Fibroblast of gingiva (primary cell): ENCODE results near the gene TMEM154.
A peak's percentile ranks its signal among the peaks of the same experiment; 100 is the strongest.

Experiments used
- DNase-seq: peaks from one replicate; pipeline ENCODE4 v3.0.0-alpha.2; 2011; ENCODE audit warnings: low read depth

The TMEM154 gene, protein sequence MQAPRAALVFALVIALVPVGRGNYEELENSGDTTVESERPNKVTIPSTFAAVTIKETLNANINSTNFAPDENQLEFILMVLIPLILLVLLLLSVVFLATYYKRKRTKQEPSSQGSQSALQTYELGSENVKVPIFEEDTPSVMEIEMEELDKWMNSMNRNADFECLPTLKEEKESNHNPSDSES

DNA sequence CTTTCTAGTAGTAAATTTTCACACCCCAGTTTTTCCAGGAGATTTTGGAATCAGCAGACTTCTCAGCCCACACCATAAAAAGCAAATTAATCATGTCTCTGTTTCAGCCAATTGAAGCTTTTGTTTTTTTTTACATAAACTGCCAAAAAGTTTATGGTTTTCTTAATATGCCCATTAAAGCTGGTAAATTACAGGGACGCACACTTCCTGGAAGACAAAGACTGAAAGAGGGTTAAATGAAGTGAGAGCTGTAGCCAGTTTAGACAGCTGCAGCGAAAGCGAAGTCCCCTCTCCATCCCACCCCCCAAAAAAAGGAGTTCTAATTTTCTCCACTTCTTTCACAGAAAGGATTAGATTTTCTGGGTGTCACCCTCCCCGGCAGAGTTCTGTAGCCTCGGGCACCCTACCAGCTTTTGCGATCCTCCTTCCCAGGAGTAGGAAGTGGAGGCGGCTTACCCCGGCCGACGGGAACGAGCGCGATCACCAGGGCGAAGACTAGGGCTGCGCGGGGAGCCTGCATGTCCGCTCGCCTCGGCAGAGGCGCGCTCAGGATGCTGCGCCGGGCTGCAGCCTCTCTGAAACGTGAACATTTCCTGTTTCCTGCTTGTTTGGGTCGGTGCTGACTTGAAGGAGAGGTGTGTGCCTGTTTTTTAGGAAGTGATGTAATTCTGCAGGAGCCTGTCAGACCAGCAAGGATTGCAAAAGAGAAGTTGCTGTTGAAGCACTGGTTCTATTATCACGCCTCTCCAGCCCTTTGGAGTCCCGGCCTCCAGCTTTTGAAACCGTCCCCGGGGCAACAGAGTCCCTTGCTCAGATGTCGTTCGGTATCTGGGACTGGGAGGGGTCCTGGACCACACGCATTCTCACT lies at the start of gene TMEM154:
Gene TMEM154, minus strand, starts transcription at position 584 of the 868 bp plus-strand sequence. Its CDS starts 64 bp downstream, at position 520.
- peak; percentile 54 for DNase-seq

DNA sequence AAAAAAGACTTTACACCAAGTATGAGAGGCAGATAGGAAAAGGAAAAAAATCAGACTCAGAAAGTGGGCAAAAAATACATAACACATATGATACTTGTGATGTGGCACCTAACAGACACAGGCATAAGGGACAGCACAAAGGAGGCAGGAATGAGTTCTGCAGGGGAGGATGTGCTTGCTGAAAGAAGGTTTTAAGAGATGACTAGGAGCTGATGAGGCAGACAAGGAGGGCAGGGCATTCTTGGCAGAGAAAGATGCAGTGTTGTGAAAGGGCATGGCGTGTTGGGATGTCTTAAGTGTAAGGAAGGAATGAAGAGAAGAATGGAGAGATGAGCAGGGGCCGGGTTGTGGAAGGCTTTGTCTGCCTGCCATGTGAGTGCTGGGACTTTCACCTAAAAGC lies 49.7 kb upstream of the TMEM154 start:
- DNase-seq = peak; percentile 63

DNA sequence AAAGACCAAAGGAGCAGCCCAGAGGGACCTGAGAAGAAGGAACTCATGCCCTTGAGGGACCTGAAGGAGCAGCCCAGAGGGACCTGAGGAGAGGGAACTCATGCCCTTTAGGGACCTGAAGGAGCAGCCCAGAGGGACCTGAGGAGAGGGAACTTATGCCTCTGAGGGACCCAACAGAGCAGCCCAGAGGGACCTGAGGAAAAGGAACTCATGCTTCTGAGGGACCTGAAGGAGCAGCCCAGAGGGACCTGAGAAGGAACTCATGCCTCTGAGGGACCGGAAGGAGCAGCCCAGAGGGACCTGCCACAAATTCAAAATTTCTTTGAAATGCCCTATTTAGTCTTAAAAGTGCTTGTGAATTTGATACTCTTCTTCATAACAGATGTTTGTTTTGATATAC lies 48.5 kb upstream of the TMEM154 start:
- DNase-seq = no peak

DNA sequence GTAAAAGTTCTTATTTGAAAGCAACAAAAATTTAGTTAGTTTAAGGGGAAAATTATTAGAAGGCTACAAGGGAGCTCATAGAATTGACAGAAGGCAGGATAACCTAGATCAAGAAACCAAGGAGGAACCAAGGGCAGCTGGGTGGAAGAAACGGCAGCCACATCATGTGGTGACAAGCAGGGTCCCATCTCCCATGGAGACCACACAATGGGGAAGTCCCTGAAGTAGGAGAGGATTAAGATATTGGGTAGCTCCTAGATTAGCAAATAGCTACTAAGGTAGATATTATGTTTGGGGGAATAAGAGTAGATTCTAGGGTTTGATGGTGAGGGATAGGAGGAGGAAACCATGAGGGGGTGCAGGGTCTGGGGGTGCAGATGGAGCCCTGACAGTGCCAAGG lies 48.0 kb upstream of the TMEM154 start:
- no peak for DNase-seq

DNA sequence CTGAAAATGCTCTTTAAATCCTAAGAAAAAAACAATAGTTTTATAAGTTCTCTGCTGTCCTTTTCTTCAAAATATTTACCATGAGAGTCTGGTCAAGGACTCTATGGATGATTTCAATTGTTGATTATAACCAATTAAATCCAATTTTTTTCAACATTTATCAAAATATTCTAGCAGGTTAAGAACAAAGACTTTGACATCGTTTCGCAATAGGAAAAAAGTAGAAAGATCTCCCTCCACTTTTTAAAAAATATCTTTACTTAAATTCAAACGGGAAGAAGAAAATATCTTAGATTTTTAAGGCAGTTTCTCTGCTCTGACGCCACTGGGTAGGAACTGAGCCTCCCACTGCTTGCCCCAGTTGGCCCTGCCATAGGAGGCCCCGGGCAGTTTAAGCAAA lies 44.7 kb upstream of the TMEM154 start:
- DNase-seq = no peak

DNA sequence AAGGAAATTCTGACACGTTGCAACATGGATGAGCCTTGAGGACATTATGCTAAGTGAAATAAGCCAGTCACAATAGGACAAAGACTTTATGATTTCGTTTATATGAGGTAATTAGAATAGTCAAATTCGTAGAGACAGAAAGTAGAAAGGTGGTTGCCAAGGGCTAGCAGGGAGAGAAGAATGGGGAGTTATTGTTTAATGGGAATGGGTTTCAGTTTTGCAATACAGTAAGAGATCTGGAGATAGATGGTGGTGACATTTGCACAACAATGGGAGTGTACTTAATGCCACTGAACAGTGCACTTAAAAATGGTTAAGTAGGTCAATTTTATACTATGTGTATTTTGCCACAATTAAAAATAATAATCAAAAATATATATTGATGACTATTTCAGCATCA lies 43.4 kb upstream of the TMEM154 start:
- DNase-seq = no peak

DNA sequence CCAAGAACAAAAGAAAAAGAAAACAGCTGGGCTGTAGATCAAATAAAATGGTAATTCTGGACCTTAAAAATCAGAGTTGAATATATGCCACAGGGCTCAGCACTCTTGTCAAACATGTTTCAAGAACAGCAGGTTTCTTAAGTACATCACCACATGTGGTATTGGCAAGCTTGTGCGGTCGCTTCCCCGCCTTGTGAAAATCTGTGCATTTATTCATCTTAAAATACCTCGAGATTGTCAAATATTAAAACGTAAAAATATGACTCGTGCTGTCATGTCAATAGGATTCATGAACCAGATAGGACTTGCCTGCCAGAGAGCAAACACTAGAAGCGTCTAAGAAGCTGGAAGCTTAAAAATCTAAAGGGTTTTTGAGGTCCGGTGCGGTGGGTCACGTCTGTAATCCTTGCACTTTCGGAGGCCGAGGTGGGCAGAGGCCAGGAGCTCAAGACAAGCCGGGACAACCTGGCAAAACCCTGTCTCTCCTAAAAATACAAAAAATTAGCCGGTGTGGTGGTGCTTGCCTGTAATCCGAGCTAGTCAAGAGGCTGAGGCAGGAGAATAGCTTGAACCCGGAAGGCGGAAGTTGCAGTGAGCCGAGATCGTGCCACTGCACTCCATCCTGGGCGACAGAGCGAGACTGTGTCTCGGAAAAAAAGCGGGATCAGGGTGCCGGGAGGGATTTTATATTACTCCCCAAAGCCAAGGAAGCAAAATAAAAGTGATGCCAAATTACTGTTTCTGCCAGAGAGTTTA lies 40.2 kb upstream of the TMEM154 start:
- DNase-seq = no peak

DNA sequence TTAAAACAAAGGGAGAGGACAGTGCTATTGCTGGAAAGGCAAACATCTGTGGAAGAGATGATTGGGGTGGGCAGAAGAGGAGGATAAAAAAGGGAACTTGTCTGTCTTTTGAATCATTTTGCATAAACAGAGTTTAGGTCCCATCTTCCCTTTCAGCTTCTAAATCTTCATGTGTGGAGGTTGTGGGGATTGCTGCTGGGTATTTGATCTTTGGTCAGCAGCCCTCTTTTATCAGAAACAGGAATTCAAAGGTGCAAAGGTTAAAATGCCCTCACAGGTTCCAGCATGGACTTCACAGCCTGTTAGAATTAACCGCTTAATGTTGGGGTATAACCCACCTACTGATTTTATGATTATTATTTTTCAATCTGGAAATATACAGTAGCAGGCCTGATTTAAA lies 39.5 kb upstream of the TMEM154 start:
- no peak for DNase-seq

DNA sequence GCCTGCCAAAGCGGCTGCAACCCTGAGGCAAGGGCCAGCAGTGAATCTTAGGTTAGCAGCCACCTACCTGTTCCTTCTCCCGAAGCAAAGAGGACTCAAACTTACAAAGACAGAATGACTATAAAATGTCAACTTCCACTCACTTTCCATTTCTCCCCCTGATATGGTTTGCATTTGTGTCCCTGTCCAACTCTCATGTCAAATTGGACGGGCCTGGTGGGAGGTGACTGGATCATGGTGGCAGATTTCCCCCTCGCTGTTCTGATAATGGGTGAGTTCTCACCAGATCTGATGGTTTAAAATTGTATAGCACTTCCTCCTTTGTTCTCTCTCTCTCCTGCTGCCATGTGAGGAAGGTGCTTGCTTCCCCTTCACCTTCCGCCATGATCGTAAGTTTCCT lies 35.3 kb upstream of the TMEM154 start:
- DNase-seq = no peak

DNA sequence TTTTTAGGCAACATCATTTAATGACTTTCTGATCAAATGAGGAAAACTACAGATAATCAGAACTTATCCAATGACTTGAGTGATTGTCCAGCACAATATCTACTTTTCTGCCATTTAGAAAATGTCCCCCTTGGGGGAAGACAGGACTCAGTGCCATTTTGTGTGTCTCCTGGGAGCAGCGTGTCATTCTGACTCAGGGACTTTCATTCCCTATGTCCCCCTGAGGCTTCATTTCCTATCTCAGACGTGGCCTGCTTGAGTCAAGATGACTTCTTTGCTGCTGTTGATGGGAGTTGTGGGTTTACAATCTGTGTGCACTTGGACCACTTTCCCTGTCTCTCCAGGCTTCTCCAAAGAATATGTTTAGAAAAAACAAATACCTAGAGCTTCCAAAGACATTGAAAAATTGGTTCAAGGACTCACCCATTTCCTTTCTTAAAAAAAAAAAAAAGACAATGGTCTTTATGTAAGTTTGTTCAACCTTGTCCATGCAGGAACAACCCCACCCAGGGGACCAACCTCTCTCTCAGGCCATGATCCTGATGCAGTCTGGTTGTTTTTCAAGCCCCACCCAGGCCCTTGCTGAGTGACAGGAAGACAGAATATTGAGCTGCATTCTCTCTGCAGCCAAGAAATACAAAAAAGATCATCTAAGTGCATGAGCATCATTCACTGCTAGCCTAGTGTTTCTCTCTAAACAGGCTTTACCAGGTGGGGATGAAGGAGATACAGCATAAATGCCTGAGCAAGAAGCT lies 34.3 kb upstream of the TMEM154 start:
- DNase-seq = no peak

DNA sequence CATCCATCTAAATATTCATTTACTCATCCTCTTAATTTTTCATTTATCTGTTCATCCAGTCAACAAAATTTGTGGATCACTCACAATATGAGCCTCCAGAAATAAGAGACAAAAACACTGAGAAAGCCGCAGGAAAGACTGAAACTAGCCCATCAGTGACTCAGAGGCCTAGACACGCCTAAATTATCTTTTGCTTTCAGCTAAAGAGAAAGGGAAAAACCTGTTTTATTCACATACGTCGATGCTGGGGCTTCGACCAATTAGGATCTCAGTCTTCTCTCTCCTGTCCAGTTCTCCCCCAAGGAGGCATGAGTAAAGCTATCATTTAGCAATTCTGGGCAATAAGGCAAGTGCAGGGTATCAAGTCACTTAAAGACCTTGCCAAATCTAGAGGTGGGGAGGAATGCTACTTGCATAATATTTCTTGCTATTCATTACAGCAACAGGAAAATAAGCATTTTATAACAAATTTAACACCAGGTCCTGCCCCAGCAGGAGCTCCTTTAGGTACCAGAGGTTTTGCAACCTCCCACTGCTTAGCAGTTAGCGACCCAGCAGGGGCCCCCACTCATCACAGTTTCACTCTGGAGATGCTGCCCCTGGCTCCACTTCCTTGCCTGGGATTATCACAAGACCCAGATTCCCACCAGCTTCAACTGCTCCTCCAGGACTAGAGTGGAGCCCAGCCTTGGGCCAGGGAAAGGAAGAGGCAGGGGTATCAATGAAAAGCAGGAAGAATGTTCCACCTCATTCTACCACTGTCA lies 30.1 kb upstream of the TMEM154 start:
- no peak for DNase-seq

DNA sequence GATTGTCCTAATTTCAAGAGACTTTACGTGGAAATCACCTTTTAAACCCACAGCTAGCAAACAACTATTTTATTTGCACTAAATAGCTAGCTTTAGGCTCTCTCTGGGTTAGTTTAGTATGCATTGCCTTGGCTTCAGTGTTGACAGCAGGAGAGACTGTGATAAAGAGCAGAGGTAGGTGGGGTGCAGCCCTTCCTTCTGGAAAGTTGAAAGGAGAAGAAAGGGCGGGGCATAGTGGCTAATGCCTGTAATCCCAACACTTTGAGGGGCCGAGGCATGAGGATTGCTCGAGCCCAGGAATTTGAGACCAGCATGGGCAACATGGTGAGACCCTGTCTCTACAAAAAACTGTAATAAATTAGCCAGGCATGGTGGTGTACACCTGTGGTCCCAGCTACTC lies 29.0 kb upstream of the TMEM154 start:
- DNase-seq = no peak

DNA sequence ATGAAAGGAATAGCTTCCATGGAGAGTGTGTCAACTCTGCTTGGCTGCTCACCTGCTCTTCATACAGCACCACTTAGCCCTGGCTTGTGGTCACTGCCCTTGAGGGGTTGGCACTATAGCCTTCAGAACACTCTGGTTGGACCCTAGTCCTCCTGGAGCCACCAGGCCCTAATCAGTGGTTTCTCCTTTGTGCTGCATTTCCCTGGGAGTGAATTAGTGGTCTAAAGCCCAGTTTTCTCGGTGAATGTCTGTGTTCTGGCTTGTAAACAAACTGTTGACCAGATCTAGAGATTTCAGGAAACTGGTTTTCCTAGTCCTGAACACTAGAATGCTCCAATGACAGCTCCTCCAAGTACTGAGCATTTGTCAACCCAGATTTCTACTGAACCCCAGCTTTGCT lies 28.6 kb upstream of the TMEM154 start:
- DNase-seq = no peak

DNA sequence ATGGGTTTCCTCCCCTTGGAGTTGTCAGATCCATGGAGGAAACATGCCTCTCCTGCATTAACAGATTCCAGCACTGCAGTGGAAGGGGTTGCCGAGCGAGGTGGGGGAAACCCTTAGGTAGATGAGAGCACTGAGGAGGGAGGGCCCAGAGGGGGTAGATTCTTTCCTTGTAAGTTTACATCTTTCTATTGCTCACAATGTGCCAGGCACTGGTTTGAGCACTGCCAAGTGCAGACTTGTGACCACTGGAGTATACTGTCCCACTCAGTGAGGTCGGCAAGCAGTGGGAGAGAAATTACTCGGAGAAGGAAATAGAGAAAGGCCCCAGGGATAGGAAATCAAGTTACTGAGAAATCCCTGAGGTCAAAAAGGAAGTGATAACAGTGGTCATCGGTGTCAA lies 27.8 kb upstream of the TMEM154 start:
- DNase-seq = no peak

DNA sequence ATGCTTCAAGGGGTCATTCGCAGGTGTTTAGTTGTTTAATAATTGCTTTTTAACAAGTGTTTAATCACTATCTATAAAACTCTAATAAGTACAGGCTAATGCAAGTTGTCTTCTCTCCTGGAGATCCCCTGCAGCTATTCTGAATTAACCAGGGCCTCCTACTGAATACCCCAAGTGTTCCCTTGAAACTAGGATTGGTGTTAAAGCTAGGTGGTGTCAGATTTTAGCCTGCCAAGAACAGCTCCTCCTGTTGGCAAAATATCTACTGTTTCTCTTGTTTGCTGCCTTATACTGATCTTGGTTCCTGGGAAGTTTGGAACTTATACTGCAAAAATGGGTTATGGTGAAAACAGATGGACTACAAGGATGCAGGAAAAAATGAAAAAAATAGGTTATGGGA lies 26.1 kb upstream of the TMEM154 start:
- DNase-seq = no peak

DNA sequence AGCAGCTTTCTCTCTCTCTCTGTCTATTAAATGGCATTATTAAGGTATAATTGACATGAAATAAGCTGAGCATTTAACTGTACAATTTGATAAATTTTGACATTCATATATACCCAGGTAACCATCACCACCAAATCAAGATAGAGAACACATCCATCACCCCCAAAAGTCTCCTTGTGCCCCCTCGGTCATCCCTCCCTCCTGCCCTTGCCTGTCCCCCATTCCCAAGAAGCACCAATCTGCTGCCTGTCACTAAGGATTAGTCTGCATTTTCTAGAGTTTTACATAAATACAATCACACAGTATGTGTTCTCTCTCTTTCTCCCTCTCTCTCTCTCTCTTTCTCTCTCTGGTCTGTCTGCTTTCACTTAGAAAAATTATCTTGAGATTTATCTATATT lies 25.0 kb upstream of the TMEM154 start:
- DNase-seq = no peak

DNA sequence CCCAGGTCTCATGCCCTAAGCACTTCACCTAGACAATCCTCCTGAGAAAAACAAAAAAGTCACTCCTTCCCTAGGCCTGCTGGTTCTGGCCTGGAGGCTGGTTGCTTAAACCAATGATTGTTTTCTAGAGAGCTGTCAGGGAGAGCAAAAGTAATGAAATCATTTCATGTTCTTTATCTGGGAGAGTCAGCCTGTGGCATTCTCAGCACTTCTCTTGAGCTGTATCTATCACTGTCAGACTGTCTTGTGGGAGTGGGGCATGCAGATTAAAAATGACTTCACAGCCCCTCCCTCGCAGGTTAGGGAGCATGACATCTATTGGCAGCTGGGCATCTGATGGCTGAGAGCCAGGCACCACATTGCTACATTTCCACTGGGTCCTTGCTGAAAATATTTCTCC lies 20.4 kb upstream of the TMEM154 start:
- no peak for DNase-seq

DNA sequence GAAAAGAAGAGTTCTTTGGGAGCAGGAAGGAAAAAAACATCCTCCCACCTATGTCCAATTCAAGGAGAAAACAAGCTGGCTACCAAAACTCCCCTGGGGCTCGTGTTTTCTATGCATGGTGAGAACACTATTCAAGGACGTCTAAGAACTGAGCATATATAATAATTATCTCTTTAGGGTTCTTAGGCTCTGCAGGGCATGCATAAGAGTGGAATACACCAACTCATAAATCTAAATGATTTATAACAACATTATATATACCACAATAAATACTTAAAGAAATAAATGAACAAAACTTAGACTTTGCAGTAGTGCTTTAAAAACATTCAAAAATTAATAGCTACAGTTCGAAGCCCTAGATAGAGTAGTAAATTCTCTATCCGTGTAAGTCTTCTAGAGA lies 19.5 kb upstream of the TMEM154 start:
- DNase-seq = no peak

DNA sequence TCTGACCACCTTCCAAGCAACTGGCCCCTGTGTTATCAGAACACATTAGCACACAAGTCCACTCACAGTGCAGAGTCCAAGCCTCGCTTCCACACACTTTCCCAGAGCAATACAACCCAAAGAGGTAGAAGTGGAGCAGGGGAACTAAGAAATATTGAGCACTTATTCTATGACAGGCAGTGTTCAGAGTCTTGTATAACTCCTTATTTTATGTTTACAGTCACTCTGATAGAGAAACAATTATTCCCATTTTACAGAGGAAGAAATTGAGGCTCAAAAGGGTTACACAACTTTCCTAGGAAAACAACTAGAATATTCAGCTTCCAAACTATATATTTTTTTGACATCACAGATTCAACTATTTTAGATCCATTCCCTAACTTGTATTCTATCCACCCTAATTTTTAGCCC lies 18.3 kb upstream of the TMEM154 start:
- DNase-seq = no peak

DNA sequence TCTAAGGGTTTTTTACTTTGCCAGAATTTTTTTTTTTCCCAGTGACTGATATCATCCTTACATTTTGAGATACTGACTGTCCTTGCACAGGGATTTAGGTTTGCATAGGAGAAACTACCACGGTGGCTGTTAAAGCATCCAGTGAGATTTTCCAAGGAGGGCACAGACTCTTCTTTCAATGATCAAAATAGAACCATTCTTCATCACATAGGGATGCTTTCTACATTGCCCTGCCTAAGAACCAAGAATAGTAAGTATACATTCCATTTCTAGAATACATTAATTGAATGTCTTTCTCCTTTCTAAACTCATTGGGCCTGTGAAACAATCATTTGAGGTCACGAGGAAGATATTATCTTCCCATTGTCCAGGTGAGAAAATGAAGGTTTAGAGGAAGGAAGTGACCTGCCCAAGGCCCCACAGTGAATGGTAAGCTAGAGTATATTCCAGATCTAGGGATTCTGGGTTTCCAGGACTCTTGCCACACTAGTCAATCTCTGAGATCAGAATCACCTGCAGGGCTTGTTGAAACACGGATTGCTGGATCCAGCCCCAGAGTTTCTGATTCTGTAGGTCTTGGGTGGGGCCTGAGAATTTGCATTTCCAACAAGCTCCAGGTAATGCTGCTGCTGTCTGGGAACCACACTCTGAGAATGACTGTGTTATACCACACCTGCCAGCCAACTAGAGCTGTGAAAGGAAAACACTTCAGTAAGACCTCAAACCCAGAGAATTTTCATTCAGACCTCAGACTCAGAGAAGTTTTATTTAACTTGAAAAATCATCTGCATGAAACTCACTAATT lies 17.7 kb upstream of the TMEM154 start:
- DNase-seq = no peak
